GM21381 (cell line): Measurements from ENCODE around the gene MPZL1.

Source experiments
- ATAC-seq: cut with Tn5 transposase; IDR thresholded peaks from one replicate; pipeline ENCODE4 v1.9.1; 2021; ENCODE audit warnings: mild to moderate bottlenecking, moderate library complexity; ENCODE audit not compliant: unreplicated experiment

MPZL1 gene

DNA sequence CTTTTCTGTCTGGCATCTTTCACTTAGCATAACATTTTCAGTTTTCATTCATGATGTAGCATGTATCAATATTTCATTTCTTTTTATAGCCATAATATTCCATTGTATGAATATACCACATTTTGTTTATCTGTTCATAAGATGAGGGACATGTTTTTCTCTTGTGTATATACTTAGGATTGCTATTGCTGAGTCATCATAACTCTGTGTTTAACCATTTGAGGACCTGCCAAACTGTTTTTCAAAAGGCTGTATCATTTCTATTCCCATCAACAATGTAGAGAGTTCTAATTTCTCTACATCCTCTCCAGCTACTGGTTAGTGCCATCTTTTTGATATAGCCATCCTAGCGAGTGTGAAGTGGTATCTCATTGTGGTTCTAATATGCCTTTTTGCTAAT lies 26.2 kb downstream of the MPZL1 start:
- ATAC-seq, result no peak

DNA sequence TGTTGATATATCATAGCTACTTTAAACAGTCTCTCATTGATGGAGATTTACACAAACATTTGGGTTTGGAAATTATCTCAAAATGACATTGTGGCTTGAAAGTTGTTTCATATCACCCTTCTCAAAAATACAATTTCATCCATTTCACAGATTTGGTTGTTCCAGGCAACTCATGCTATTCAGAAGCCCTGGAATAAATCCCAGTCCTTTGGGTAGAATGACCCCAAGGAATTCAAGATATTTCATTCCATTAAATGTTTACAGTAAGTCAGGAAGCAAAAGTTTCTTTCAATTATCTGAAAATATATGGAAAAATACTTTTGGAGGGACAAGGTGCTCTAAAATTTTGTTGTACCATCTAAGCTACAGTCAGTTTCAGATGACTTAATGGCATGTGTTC lies 27.1 kb downstream of the MPZL1 start:
- no peak for ATAC-seq

DNA sequence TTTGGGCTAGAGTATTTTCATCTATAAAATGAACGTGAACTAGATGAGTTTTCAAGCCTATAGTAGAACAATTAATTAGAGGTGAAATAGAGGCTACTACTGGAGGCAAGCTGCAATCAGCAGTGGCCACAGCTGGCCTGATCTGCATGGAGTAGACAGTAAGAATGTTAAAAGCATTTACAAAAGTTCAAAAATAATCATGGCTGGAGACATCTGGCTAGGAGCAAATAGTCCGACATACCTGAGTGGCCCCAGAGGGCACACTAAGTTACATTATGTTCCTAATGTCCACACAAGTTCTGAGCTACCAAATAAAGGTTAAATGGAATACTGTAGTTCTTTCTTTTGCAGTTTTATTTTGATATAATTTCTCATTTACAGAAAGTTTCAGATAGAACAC lies 28.0 kb downstream of the MPZL1 start:
- ATAC-seq, result no peak

DNA sequence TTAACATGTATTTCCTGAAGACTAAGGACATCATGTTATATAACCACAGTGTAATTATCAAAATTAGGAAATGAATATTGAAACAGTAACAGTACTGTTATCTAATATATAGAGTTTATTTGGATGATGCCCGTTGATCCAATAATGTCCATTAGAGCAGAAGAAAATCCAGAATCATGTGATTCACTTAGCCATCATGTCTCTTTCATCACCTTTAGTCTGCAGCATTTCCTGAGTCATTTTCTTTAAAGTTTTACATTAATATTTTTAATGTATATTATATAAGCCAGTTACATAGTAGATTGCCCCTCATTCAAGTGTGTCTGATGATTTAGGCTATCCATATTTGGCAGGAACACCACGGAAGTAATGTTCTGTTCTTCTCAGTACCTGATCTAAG lies 28.9 kb downstream of the MPZL1 start:
- no peak for ATAC-seq

DNA sequence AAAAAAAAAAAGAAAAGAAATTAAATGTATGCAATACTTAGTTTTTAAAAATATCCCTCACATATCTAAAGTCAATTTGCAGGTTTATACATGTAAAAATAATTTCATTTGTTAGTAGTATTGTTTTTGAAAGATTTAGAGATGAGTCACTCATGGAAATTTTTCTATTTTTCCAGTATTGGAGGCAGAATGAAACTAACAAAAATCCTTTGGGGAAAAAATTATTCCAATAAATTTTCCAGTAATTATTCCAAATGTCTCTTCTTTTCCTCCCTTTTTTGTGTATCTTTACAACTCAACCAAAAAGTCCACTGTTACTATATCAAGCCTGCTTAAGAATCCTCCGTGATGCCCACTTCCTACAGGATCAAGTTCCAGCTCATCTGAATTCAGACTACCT lies 29.9 kb downstream of the MPZL1 start:
- ATAC-seq, result no peak

DNA sequence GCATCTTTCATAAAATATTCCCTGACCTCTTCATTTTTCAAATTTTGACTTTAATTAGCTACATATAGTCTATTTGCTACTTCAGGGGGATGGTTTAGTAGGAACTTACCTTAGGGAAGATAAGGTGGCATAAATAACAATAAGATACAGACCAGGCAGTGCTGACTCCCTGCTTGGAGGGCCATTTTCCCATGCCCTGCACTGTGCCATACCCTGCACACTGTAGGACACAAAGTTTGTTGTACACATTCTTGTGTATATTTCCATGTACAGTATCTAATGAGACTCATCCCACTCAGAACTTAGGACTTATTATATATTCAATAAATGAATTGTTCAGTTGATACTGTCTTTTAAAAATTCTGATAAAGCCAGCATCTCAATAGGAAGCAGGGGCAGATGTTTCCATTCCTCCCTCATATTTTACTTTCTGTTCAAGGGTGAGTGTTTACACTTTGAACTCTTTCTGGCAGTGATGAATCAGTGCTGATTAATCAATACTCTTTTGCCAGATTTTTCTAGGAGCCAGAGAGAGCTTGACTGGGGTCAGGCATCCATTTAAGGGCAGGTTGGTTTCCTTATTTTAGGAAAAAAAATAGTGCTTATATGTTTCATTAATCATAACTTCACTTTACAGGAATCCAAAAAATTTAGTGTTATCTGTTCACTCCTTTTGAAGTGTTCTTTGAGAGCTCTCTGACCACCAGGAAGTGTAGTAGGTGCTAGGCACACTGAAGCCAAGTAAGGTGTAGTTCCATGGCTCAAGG lies 30.6 kb downstream of the MPZL1 start:
- ATAC-seq, result peak; percentile 24

DNA sequence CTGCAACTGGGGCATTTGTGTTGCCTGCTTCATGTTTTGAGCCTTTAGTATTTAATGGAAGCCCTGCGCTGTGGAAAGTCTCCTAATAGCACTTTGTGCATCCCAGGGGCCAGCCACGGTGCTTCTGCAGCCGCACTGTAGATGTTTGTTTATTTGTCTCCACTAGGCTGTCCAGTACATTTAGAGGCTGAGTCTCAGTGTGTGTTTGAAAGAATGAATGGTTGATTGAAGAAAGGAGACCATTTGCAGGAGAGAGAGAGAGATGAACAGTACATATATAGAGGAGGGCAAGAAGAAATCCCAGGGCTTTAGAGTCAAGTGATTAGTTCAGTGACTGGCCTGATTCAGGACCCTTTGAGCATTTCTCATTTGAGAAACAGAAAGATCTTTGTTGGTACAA lies 33.9 kb downstream of the MPZL1 start:
- ATAC-seq, result no peak

DNA sequence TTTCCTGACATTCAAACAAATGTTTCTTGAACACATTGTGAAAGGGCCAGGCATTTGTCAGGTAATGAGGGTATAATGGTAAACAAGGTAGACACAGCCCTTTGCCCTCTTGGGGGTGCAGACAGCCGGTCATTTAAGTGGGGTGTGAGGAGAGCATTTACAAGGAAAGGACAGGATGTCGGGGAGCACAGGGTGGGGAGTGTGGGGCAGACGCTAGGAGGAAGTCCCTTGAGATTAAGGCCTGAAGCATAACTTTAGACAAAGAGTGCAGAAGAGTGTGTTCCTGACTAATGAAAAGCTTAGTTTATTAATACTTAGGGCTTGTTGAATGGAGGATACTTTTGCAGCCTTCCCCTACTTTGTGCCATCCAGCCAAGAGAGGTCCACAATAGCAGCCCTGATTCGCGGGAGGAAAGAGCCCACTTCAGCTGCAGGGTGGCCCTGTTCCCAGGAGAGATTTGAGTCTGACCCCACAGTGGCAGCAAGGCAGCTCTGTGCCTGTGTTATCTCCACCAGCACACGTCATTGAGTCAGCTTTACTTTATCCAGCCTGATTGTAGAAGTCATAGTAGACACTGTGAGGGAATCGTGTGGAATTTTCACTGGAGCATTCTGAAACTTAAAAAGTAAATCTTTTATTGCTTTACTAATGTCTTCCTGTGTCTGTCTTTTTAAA lies 35.1 kb downstream of the MPZL1 start:
- no peak for ATAC-seq

DNA sequence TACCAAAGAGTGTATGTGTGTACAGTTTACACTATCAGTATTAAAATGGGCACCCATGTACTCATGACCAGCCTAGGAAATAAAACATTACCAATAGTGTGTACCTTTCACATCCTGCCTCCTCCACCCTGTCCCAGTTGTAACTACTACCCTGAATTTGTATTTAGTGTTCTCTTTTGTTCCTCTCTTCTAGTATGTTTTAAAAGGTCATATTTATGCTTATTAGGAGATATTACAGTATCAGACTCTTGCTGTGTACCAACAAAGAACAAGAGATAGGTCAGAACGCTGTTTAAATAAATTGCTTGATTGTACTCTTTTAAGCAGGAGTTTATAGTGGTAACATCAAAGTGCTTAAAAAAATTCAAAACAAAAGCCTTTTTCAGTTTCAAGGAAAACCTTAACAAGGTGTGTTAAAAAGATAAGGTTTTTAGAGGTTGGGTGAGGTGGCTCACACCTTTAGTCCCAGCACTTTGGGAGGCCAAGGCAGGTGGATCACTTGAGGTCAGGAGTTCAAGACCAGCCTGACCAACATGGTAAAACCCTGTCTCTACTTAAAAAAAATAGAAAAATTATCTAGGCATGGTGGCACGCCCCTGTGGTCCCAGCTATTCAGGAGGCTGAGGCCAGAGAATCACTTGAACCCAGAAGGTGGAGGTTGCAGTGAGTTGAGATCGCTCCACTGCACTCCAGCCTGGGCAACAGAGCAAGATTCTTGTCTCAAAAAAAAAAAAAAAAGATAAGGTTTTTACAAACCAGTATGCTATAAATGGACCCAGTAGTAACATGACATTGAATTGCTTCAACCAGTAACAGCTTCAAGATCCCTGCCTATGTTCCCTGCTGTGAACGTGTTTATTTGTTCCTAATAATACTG lies 35.9 kb downstream of the MPZL1 start:
- no peak for ATAC-seq

DNA sequence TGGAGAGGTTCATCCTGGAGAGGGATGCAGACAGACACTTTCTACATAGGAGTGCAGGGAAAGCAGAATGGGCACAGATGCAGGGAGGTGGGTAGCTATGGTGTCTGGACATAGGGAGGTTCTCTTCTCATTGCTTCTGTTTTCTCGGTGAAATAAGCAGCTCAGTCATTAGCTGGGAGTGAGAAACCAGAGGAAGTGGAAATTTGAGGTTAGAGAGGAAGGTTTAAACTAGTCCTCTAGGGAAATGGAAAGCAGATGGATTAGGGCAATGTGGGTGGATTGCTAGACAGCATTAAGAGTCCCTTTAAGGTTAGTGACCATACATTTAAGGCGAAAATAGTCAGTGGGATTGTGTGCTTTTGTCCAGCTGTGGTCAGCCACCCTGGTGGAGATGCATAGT lies 39.6 kb downstream of the MPZL1 start:
- ATAC-seq, result no peak

DNA sequence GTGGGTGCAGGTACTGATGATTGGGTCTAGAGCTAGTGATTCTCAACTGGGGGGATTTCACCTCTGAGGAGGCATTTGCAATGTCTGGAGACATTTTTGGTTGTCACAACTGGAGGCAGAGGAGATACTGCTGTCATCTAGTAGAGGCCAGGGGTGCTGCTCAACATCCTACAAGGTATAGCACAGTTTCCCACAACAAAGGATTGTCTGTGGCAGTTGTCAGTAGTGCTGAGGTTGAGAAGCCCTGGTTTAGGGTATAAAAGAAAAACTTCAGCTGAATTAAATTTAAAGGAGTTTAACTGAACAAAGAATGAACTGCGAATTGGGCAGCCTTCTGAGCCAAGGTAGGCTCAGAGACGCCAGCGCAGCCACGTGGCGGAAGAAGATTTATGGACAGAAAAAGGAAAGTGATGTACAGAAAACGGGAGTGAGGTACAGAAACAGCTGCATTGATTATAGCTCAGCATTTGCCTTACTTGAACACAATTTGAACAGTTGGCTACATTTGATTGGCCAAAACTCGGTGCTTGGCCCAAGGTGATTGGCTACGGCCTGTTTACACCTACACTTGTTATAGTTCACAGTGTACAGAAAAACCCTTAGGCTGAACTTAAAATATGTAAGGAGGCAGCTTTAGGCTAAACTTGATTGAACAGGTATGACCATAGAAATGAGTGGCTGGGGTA lies 40.4 kb downstream of the MPZL1 start:
- ATAC-seq, result no peak

DNA sequence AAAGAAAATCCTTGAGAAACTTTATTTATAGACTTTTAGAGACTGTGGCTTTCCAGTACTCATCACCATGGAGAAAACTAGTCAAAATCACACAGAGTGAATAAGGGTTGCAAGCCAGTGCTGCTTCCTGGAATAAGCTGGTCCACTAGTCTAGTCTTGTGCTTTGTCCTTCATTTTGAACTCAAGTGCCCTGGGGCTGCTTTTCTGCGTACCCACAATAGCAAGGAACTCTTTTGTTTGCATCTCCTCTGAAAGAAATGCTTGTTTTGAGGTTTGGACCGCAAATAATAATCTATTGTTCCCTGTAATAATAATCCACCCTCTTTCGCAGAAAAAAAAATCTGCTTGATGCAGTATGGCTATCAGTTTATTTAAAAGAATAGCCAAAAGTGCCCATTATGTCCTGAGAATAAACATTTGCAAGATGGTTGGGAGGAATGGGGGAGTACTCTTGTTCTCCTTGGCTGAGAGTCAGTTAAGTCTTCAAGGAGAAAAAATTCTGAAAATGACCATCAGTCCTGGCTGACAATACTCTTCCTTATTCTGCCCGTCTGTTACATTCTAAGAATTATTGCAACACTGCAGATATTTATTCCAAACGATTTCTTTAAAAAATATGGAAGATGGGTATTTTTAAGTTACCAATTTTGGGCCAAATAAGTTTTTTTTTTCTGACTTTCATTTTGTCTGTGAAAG lies 41.9 kb downstream of the MPZL1 start:
- no peak for ATAC-seq

DNA sequence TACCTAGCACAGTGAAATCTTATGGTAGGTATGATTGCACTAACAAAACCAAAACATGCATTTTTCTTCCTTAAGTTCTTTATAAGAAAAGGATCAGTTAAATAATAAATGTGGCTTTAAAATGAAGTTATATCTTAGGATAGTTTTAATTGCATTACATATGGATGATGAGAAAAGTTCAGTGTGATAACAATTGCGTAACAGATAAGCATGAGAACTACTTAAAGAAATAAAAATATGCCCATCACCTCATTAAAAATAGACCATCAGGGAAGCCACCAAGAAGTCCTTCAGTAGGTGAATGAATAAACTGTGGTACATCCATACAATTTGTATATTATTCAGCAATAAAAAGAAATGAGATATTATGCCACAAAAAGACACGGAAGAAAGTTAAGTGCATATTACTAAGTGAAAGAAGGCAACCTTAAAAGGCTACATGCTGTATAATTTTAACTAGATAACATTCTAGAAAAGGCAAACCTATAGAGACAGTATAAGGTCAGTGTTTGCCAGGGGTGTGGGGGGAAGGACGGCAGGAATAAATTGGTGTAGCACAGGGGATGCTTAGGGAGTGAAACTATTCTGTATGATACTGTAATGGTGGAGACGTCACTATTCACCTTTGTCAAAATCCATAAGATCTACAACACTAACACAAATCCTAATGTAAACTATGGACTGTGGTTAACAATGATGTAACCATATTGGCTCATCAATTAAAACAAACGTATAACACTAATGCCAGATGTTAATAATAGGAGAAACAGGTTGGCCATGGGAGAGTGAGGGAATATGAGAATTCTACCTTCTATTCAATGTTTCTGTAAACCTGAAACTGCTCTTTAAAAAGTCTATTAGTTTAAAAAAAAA lies 42.9 kb downstream of the MPZL1 start:
- ATAC-seq, result no peak

DNA sequence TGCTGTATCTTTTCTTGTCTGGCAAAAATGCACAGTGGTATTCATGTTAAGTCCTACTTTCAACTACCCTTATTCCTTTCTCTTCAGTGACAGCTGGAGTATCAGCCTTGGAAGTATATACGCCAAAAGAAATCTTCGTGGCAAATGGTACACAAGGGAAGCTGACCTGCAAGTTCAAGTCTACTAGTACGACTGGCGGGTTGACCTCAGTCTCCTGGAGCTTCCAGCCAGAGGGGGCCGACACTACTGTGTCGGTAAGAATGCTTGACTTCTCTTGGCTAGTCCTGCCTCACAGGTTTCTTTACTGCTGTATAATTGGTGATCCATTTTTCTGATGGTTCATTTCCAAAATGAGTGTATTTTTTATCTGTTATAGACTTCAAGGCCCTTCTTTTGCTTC lies 43.7 kb downstream of the MPZL1 start:
- no peak for ATAC-seq

DNA sequence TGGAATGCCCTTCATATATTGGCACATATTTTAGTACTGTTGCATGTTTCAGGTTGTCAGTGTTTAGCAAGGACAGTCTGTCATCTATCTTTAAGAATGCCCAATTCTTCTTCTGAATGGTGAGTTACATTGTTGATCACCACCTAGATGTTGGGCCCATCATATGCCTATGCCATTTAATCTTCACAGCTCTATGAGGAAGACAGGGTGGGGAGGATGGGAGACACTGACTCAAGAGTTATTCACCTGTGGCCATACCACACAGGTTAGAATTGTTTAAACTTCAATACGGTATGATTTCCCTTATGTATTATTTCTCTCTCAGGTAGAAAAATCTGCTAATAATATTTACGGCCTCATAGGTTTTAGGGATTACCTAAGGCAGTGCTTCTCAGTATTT lies 44.8 kb downstream of the MPZL1 start:
- no peak for ATAC-seq

DNA sequence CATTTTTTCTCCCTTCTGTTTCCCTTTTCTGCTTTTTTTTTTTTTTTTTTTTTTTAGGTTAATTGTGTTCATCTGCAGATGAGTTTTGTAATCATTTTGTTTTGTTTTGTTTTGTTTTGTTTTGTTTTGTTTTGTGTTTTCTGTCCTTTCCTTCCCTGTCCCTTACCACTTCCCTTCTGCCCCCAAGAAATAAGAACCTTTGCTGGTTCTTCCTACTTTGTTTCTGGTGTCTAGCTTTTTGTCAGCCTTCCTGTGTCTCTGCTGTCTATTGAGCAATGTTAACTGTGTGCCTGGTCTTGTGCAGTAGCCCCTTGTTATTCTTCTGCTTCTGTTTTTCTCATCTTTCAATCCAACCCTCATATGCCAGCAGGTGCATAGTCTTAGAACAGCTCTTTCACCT lies 46.0 kb downstream of the MPZL1 start:
- ATAC-seq, result no peak

DNA sequence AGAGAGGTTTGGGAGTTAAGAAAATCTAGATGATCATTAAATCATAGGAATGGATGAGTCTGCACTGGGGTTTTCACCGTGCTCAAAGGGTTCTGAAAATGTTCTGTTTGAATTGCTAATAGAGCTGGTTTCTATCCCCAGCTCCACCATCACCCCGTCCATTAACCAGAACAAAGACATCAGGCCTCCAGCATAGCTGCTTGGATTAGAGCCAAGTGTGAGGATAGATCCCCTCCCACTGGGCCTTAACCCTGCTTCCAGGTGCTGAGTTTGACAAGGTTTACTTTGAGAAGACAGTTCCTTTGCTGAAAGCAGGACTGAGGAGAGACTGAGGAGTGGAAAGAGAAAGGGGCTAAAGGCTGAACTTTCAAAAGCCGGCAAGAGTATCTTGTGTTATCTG lies 48.3 kb downstream of the MPZL1 start:
- no peak for ATAC-seq

DNA sequence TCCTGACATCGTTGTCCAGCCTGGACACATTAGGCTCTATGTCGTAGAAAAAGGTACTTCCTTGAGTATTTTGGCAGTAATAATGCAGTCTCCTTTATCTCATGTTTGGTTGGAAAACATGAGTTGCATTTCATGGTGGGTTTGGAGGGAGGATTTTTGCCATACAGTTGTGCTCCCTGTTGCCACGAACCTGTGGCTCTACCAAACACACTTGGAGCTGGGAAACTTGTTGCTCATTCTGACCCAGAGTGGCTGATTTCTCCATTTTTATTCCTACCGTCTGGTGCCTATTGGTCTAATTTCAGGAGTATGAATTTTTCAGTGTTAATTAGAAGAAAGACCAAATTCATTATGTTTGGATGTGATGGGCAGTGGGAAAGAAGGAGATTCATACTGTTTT lies 50.7 kb downstream of the MPZL1 start:
- ATAC-seq, result no peak

DNA sequence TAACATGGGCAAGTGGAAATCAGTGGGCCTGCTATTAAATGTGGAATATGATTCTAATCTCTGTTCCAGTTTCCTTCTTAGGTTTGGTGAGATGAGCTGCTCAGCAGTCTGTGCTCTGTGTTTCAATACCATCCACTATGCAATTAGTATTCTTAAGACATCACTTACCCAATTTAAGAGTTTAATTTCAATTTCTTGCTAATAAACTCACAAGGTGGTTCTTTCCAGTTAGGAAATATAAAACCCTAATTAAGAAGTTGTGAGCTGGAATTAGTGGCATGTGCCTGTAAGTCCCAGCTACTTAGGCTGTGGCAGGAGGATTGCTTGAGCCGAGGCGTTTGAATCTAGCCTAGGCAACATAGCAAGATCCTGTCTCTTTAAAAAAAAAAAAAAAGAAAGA lies 51.7 kb downstream of the MPZL1 start:
- ATAC-seq, result no peak

DNA sequence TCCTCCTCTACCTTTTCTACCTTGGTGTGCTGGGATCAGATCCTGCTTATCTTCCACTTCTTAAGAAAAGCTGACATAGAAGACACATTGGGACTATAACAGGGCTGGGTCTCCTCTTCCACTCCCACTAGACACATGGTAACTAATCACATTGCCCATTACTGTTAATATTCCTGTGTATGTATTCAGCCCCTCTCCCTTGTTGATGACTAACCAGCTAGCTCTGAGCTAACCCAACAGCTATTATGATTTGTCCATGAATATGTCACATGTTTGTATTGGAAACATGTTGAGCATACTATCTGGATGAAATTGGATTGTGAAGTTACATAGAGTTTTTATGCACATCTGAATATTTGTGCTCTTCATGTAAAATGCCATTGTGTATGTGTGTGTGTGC lies 52.9 kb downstream of the MPZL1 start:
- ATAC-seq, result no peak
